GM19328 (cell line): Measurements from ENCODE around the gene THRAP3.

Source experiments
- ATAC-seq: cut with Tn5 transposase; IDR thresholded peaks from one replicate; pipeline ENCODE4 v1.9.1; 2021; ENCODE audit warnings: mild to moderate bottlenecking, moderate library complexity; ENCODE audit not compliant: unreplicated experiment

Gene THRAP3

DNA sequence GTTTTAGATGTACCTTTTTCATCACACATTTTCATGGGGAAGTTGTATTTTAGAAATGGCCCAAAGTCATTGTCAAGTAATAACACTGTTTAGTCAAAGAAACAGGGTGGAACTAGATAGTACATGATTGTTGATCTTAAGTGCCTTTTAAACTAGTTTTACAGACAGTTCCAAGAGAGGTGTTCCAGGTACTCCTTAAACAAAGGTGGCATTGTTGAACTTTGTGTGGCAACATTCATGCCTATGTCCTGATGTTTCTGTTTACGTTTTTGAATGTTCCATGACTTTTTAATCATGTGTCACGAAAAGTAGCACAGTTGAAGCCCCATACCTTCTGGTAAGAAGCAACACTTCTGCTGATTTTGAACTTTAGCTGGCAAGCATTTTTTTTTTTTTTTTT lies 72.8 kb downstream of the THRAP3 start:
- ATAC-seq, result no peak

DNA sequence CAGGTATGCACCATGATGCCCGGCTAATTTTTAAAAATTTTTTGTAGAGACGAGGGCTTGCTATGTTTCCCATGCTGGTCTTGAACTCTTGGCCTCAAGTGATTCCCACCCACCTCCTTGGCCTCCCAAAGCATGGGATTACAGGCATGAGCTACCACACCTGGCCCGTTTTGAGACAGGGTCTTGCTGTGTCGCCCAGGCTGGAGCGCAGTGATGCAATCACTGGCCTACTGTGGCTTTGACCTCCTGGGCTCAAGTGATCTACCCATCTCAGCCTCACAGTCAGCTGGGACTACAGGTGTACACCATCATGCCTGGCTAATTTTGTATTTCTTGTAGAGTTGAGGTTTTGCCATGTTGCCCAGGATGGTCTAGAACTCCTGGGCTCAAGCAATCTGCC lies 74.4 kb downstream of the THRAP3 start:
- ATAC-seq, result no peak

DNA sequence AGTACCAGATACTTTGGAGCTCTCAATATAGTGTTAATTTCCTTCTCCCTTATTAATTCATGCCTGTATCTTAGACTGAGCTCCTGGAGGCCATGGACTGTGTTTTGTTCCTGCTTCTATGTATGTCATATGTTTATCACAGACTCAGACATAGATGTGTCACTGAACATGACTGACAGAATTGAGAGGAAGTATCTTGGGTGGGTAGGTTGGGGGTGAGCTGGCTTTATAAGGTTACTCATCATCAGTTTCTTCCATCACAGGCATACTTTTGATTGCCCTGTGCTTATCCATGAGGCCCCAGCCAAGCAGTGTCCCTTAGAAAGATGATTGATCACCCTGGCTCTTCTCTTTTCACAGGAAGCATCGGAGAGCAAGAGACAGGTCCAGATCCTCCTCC lies 76.3 kb downstream of the THRAP3 start:
- no peak for ATAC-seq

DNA sequence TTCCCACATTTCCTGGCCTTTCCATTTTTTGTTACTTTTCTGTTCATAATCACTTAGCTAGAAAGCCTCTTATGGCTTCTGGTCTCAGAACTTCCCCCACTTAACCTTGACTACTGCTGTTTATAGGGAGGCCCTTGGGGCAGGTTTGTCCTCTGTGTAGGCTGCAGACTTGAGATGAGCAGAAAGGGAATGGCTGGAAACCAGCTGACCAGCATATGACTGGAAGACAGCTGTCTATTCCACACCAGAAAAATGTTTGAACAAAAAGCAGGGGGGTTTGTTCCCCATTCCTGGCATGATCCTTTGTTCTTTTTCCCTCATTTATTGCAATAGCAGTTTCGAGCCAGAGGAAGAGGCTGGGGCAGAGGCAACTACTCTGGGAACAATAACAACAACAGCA lies 77.0 kb downstream of the THRAP3 start:
- no peak for ATAC-seq

DNA sequence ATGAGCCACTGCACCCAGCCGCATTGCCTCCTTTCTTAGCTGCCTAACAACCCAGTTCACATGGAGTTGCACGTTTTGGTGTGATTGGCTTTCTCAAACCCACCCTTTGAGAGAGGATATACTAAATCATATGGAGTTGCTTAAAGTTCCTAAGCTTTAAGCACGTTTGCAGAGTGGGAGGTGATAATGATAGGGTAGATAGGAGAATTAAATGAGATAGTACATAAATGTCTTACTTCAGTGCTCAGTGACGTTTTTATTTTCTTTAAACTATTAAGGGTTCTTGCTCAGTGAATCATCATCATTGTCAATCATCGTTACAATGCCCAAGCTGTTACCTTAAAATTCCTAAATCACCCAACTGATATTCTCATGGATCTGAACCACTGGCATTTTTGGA lies 79.0 kb downstream of the THRAP3 start:
- ATAC-seq, result no peak

DNA sequence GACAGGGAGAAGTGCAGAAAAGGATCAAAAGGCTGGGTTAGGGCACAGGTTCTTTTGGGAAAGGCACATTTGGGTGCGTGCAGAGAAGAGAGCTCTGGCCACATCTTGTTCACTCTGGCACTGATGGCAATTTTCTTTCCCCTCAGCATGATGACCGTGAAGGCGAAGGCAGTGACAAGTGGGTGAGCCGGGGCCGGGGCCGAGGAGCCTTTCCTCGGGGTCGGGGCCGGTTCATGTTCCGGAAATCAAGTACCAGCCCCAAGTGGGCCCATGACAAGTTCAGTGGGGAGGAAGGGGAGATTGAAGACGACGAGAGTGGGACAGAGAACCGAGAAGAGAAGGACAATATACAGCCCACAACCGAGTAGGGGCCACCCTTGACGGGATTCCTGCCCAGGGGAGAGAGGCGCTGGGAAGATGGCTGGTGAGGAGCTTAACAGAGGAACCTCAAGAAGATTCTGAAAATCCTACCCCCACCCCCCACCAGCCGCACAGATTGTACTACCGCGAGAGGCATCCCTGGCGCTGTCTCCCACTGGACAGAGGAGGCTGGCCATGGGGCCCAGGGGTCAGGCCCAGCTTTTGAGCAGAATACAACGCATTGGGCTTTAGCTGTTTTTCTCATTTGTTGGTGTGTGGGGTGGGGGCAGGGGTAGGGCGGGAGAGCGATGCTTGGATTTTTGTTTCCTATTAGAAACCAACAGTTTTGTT lies 79.6 kb downstream of the THRAP3 start:
- ATAC-seq, result no peak

DNA sequence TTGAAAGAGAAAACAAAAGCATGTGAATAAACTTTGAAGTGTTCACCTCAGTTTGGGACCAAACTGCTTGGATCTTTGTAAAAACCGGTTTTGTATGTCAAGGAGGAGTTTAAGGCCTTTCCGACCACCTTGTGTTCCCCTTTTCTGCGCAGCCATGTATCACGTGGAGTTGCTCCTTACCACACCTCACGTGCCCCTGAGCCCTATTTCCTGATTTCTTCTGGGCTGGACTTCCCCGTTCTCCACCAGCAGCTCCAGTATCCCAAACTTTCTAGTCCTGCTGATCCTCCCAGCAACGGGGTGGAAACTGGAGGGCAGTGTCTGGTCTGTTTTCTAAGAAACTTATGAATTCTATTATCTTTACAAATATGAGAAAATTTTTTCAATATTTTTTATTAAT lies 80.3 kb downstream of the THRAP3 start:
- no peak for ATAC-seq

DNA sequence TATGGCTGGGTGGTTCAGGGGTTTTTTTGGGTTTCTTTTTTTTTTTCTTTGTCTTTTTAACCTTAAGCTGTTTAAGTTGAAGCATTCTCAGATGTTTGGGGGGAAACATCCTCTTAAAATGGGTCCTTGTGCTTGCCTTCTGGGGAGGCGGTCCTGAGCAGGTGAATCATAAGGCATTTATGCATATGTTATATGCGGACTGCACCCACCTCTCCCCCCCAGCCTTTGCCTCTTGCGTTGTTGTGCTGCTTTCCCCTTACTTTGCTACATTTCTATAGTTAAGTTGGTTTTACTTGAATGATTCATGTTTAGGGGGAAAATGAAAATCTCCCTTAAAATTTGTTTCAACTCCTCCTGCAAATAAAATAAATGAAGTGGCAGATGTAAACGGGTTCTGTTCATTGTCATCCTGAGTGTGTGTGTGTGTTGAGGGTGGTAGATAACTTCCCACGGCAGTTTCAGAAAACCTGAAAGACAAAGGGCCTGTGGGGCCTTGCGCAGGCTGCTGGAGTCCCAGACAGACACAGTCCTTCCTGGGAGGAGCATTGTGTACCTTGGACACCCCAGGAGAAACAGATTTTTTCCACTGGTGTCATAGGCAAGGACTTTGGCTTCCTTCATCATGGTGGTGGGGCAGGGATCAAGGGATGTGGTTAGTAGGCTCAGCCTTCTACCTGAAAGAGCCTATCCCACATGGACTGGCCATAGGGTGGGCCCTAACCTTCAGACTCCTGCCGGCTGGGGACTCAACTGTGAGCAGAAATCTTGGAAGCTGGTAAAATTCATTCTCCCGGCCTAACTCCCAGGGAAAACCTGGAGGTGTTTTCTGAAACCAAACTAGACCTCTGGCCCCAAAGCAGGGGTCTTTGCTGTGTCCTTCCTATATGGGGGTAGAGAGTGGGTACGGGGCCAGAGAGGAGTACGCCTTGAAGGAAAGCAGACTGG lies 81.0 kb downstream of the THRAP3 start:
- ATAC-seq, result no peak

DNA sequence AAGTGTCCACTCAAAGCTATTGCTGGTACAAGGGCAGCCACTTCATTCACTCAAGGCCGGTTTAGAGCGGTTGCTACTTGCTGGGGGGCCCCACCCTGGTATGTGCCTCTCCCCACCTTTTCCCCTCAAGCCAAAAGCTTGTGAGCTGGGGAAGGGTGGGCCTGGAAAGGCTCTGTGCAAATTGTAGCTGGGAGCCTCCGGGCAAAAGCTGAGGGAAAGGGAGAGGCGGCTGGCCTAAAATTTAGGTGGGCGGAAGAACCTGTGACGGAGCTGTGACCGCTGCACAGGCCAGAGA lies 81.6 kb downstream of the THRAP3 start:
- no peak for ATAC-seq

DNA sequence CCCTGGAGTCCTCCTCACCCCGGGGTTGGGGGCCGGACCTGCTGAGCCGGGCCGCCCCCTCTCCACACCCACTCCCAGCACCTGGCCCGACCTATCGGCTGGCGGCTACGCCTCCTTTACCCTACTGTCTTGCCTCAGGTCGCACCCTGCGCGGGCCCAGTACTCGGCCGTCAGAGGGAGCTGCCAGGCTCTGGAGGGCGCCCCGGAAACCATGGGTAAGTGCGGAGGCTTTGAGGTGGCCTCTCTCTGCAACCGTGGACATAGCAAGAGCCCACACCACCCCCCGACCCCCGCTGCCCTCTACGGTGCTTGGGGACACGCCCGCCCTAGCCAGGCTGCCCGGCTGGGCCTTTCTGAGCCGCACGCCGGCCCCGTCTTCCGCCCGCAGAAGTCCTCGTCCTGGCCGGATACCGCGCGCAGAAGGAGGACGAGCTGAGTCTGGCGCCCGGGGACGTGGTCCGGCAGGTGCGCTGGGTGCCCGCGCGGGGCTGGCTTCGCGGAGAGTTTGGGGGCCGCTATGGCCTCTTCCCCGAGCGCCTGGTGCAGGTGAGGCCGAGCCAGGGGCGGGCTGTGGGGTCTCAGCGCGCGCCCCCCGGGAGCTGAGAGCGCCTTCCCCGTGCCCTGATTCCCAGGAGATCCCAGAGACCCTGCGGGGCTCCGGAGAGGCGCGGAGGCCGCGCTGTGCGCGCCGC lies 82.1 kb downstream of the THRAP3 start, which contains the start of gene SH3D21:
SH3D21 (plus strand) TSS at position 159 of the 692 bp plus-strand sequence; CDS start at position 212, 53 bp downstream.
- ATAC-seq, result peak; percentile 27

DNA sequence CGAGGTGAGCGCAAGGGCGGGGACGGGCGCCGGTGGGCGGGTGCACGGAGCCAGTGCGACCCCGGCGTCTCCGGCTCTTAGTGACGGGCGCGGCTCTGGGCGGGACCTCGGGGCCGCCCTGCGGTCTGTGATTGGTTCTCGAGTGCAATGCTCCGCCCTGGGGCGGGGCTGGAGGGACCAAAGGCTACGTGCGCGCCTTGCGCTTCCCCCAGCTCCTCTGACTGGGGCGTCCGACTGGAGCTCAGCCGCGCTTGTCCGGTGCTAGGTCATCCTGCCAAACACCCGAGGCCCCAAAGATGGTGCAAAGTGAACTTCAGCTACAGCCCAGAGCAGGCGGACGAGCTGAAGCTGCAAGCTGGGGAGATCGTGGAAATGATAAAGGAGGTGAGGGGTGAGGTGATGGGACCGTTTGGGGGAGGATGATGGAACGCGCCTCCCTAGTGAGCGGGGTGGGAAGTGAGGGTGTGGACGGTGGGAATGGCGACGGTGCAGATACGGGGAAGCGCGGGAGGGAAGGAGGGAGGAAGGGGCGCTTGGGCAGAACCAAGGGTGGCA lies 82.7 kb downstream of the THRAP3 start:
- ATAC-seq, result peak; percentile 99

DNA sequence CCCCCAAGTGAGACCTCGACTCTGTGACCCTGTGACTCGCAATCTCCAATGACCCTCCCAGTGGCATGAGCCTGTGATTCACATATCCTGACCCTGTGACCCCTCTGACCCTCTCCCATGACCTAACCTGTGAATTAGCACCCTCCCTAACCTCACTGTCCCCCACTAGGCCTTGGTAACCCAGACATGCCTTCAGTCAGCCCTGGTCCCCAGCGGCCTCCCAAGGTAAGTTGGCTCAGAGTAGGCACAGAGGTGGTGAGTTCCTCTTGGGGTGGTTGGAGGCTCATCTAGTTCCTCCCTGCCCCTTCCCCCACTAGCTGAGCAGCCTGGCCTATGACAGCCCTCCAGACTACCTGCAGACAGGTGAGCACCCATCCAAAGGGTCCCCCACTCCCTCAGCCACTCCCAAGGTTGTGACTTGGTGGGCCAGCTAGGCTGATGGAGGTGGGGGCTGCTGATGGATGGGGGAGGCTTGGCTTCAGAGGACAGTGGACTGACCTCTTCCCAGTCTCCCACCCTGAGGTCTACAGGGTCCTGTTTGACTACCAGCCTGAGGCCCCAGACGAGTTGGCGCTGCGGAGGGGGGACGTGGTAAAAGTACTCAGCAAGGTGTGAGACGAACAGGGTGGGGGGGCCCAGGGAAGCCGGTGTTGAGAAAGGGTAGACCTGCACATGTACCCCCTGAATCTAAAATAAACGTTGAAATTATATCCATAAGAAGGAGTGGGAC lies 83.5 kb downstream of the THRAP3 start:
- no peak for ATAC-seq

DNA sequence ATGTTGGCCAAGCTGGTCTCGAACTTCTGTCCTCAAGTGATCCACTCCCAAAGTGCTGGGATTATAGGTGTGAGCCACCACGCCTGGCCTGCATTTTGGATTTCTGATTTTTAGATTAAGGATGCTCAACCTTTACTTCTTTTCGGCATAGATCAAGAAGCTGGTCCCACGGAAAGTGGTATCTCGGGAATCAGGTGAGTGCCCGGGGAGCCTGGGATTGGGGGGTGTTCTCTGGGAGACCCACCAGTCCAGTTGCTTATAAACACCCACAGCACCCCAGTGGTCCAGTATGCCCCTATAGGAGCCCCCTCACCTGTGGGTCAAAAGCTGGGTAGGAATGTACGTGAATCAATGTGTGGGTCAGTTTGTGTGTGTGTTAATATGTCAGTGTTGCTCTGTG lies 85.2 kb downstream of the THRAP3 start:
- ATAC-seq, result no peak

DNA sequence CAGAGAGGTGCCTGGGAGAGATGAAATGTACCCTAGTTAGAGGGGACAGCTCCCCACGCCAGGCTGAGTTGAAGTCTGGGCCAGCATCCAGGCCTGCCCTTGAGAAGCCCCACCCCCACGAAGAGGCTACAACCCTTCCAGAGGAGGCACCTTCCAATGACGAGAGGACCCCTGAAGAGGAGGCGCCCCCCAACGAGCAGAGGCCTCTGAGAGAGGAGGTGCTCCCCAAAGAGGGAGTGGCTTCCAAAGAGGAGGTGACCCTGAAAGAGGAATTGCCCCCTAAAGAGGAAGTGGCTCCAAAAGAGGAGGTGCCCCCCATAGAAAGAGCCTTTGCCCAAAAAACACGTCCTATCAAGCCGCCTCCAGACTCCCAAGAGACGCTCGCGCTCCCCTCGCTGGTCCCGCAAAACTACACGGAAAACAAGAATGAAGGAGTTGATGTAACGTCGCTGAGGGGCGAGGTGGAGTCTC lies 96.1 kb downstream of the THRAP3 start:
- ATAC-seq, result no peak

DNA sequence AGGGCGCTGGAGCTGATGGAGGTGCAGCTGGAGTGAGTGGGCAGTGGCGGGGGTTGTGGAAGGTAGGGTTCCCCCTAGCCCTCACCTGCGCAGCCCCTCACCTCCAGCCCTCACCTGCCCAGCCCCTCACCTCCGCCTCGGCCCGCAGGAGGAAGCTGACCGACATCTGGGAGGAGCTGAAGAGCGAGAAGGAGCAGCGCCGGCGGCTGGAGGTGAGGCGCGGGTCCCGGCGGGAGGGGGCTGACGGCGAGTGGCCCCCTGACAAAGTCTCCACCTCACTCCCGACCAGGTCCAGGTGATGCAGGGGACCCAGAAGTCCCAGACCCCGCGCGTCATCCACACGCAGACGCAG lies 96.5 kb downstream of the THRAP3 start:
- no peak for ATAC-seq

DNA sequence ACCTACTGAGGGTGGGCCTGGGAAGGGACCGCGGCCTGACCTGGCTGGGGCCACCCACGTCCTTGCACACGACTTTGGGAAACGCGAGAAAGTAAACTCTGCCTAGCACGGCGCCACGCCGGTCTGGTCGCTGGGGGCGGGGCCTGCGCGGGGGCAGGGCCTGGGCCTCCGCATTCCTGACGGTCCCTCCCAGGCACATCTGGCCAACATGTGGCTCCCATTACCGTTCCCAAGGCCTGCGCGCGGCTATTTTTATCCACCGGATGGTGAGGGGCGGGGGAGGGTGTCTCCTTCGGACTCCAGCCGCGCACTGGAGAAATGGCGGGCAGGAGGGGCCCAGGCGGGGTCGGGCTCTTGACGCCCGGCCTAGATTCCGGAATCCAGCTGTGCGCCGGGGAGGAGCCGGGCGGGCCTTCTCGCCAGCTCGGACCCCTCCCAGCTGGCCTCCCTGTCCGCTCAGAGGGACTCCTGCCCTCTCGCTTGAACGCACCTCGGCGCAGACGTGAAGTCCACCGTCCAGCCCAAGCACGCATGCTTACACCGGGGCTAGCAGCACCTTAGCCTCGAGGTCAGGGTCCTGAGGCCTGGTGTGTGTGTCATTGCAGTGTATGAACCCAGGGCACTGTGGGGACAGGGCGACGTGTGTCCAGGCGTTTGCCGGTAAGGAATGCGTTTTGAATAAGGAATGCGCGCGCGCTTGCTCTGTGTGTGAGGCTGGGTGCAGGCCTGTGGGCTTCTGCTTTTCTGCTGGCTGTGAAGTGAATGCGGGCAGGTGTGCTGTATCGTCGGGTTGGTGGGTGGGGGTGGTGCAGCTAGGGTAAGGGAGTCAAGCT lies 97.1 kb downstream of the THRAP3 start:
- no peak for ATAC-seq

DNA sequence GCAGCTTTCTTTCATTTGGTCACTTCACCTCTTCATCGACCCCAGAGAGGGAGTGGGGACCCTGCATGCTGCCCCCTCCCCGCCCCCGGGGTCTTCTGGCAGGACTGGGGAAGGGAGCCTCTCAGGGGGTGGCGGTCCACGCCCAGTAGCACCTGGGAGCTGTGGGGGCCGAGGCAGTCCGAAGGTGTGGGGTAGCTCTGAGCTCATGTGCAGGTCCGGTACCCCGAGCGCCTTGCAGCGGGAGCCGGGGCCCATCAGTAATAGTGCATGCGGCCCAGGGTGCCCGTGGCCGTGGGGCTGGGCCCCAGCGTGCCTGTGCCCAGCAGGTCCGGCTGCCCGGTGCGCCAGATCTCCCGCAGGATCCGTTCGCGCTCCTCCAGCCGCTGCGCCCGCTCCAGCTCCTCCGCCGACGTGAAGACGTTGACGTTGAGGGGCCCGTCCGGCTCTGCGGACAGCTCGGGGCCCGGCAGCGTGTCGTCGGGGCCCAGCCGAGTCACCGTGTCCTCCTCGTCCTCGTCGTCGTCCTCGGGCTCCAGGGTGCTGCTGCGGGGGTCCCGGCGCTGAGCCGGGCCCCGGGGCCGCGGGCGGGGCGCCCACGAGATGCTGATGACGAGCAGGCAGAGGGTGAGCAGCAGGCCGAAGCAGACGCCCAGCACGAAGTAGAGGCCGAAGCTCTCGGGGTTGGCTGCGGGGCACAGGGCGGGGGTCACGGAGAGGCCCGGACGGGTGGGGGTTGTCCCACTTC lies 98.0 kb downstream of the THRAP3 start:
- ATAC-seq, result no peak

DNA sequence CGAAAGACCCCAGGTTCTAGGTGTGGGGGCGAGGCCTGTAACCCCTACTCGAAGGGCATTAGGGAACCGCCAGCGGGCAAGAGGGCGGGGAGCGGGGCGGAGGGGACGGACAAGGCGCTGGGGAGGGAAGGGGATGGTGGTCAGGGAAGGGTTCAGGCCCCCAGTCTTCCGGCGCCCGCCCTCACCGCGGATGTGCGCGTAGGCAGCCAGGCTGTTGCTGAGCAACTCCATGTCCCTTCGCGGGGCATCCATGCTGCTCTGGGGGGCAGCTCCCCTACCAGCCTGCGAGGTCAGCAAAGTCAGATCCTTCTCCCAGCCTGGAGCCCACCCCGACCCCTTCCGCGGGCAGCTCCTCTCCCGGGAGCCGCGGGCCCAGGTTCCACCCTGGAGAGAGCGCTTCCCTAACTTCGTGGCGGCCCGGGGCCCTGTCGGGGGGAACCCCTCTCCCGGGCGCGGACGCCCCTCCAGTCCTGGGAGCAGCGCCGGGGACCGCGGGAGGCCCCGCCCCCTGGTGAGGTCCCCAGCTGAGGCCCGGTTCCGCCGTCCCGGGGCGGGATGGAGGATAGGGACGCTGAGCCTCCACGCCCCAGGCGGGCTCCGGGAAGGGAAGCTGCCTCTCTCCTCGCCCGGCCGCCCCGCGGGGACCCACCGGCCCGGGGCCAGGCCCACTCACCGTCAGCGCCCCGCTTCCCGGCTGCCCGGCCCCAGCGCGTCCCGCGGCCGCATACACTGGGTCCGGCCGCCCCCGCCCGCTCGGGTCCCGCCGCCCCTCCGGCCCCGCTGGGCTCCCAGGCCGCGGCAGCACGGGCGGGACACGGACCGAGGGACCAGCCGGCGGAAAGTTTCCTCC lies 98.8 kb downstream of the THRAP3 start:
- ATAC-seq, result no peak
